Thyroid gland (tissue), 4 donors: ENCODE results near the gene PLCL2. TPM values are rescaled to one million over a fixed set of nuclear protein-coding genes. Genes with fewer than 3 reads are reported as not detected.

Source experiments
- DNase-seq, 2 donors: peaks; one replicate each; pipeline ENCODE4 v3.0.0-alpha.2; 2019
- H3K27ac ChIP-seq, 3 donors: fragments of 200-600 bp; sonication (generic); 1 replicate in 2 of 3; 2 replicates in 1 of 3; pipeline ENCODE4 v1.5.1; 2016 to 2019; ENCODE audit warnings: mild to moderate bottlenecking in 1 of 3, moderate library complexity in 1 of 3
- H3K27me3 ChIP-seq: fragments of 200-600 bp; sonication (generic); one replicate; pipeline ENCODE4 v1.5.1; 2019
- H3K36me3 ChIP-seq, 2 donors: fragments of 200-600 bp; sonication (generic); one replicate each; pipeline ENCODE4 v1.5.1; 2016 to 2019
- H3K4me1 ChIP-seq, 2 donors: fragments of 200-600 bp; sonication (generic); one replicate each; pipeline ENCODE4 v1.5.1; 2017 to 2019
- H3K4me3 ChIP-seq, 3 donors: fragments of 200-600 bp; sonication (generic); replicated peaks in 1 of 3; 1 replicate in 2 of 3; 2 replicates in 1 of 3; pipeline ENCODE4 v1.5.1; 2016; ENCODE audit warnings: mild to moderate bottlenecking in 1 of 3
- H3K9me3 ChIP-seq: fragments of 200-600 bp; sonication (generic); one replicate; pipeline ENCODE4 v1.5.1; 2017
- POLR2A ChIP-seq, 2 donors: fragments of 450-650 bp; IDR thresholded peaks; one replicate each; pipeline ENCODE4 v1.6.1; 2017; ENCODE audit warnings: antibody characterized with exemption in 2 of 2, mild to moderate bottlenecking in 2 of 2, moderate library complexity in 1 of 2
- WGBS, 2 donors: methylation state at CpG; one replicate each; pipeline ENCODE4 v1.1.5; 2017; 5-methylcytosine and 5-hydroxymethylcytosine counted together
- intact Hi-C: fragments of 100-400 bp; cut with DNase I; formaldehyde crosslinking; loops from one replicate; pipeline ENCODE4 v1.15.1; 2023
- total RNA-seq, 4 donors: library from RNA; depleted of rRNA; stranded (reverse); fragments of >200 nt; gene quantifications; one replicate each; pipeline ENCODE4 v1.2.3, GENCODE V29; 2016
- TF ChIP-seq, protein P1 (sequence below), 6 experiments: fragments of 200-600 bp in 3 of 6; fragments of 450-650 bp in 3 of 6; sonication (generic) in 3 of 6; IDR thresholded peaks; one replicate each; pipeline ENCODE4 v1.5.1; 2016 to 2019; ENCODE audit warnings: antibody characterized with exemption in 6 of 6, mild to moderate bottlenecking in 2 of 6, inconsistent platforms in 1 of 6, moderate library complexity in 1 of 6

PLCL2 gene
- total RNA-seq, 4 donors from 2014 or later: 6.3 to 15.3 (median 9.3) TPM

- no peaks in the 10 kb centered on the region for H3K4me1 ChIP-seq
- intact Hi-C loops: loop anchor here (5.0 kb wide), 1 partner anchor 428 kb away; no protein-coding TSS in a partner anchor
- no peak for DNase-seq
- H3K9me3 ChIP-seq: no peaks in the 10 kb centered on the region
- no peaks in the 10 kb centered on the region for H3K36me3 ChIP-seq
- no peak for TF ChIP-seq POLR2A (IDR thresholded peaks at IDR 0.05)
- TF ChIP-seq, protein P1, sequence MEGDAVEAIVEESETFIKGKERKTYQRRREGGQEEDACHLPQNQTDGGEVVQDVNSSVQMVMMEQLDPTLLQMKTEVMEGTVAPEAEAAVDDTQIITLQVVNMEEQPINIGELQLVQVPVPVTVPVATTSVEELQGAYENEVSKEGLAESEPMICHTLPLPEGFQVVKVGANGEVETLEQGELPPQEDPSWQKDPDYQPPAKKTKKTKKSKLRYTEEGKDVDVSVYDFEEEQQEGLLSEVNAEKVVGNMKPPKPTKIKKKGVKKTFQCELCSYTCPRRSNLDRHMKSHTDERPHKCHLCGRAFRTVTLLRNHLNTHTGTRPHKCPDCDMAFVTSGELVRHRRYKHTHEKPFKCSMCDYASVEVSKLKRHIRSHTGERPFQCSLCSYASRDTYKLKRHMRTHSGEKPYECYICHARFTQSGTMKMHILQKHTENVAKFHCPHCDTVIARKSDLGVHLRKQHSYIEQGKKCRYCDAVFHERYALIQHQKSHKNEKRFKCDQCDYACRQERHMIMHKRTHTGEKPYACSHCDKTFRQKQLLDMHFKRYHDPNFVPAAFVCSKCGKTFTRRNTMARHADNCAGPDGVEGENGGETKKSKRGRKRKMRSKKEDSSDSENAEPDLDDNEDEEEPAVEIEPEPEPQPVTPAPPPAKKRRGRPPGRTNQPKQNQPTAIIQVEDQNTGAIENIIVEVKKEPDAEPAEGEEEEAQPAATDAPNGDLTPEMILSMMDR (IDR thresholded peaks at IDR 0.05): no peak
- H3K4me3 ChIP-seq: no peak overlapping the region
- no peak overlapping the region for H3K27ac ChIP-seq
- whole genome bisulfite sequencing, 2 donors: 39 to 44% methylated on average over 3 of the region's 3 CpGs
- no peaks in the 10 kb centered on the region for H3K27me3 ChIP-seq
Observed at GRCh38 chr3:17030438-17030837, 145.7 kb downstream of the PLCL2 start.

GRCh38 chr3:17030956-17031652 lies 146.3 kb downstream of the PLCL2 start:
- Histone ChIP-seq H3K4me1 (no peaks in the 10 kb centered on the region), H3K9me3 (no peaks in the 10 kb centered on the region), H3K27me3 (no peaks in the 10 kb centered on the region), H3K36me3 (no peaks in the 10 kb centered on the region), H3K27ac (no peak overlapping the region), H3K4me3 (no peak overlapping the region)
- intact Hi-C loops: loop anchor here (5.0 kb wide), 1 partner anchor 429 kb away; no protein-coding TSS in a partner anchor
- WGBS, 2 donors: 85 to 86% methylated on average over 4 of the region's 4 CpGs
- TF ChIP-seq POLR2A (IDR thresholded peaks at IDR 0.05): no peak
- TF ChIP-seq, protein P1 (IDR thresholded peaks at IDR 0.05): no peak
- no peak for DNase-seq

DNA sequence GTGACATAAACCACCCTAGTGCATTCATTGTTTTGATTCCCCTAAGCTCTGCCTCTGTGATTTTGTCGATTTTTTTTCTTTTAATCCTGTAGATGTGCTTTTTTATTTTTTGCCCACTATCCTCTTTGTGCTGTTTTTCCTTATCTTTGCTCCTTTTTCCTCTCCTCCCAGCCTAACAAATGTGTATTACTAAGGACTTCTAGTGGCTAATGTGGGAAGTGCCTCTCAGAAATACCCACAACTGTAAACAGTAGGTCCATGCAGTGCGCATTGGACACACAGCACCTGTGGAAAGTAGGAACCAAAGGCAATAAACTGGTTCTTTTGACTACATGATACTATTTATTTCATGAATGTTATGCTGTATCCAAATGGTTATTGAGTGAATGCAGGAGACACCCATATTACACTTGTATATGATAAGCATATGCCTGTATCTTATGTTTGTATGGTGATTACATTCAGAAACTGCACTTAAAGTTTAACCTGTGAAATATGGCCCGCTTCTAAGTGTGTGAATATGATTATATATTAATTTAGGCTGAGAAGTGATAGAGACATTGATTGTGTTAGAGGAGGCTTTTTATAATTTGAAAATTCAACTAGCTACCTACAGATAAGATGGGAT lies 147.8 kb downstream of the PLCL2 start:
- H3K27me3 ChIP-seq: no peaks in the 10 kb centered on the region
- 51 to 62% methylated on average over 3 of the region's 3 CpGs for WGBS, 2 donors
- no peak overlapping the region for H3K4me3 ChIP-seq
- no peaks in the 10 kb centered on the region for H3K36me3 ChIP-seq
- no peaks in the 10 kb centered on the region for H3K9me3 ChIP-seq
- no peaks in the 10 kb centered on the region for H3K4me1 ChIP-seq
- no peak for TF ChIP-seq POLR2A (IDR thresholded peaks at IDR 0.05)
- TF ChIP-seq, protein P1 (IDR thresholded peaks at IDR 0.05): peak in 5 of 6 experiments; percentile 24 to 61 (median 49)
- no peak overlapping the region for H3K27ac ChIP-seq
- no peak for DNase-seq
- intact Hi-C loops: loop anchor here (5.0 kb wide), 1 partner anchor 430 kb away; no protein-coding TSS in a partner anchor

- no peak for DNase-seq
- H3K27me3 ChIP-seq: no peaks in the 10 kb centered on the region
- H3K4me1 ChIP-seq: no peaks in the 10 kb centered on the region
- no peak overlapping the region for H3K4me3 ChIP-seq
- intact Hi-C loops: loop anchor here (5.0 kb wide), 1 partner anchor 431 kb away; no protein-coding TSS in a partner anchor
- no peak for TF ChIP-seq POLR2A (IDR thresholded peaks at IDR 0.05)
- TF ChIP-seq, protein P1 (IDR thresholded peaks at IDR 0.05): no peak
- no peaks in the 10 kb centered on the region for H3K36me3 ChIP-seq
- H3K27ac ChIP-seq: no peak overlapping the region
- no peaks in the 10 kb centered on the region for H3K9me3 ChIP-seq
- WGBS, 2 donors: 84 to 87% methylated on average over 3 of the region's 3 CpGs
Observed at GRCh38 chr3:17033516-17034168, 148.9 kb downstream of the PLCL2 start.
